BLaER1 (cell line): ENCODE measurements around the gene ITGB3BP.
"Not testable (repeated sequence)": the region's sequence is repeated elsewhere in the genome, so short reads cannot be mapped to it uniquely, and the experiment has no call there.

ENCODE experiments used
- H3K27ac ChIP-seq: shearing (Covaris generic); formaldehyde crosslinking; 2 replicates; pipeline ENCODE4 v1.8.1; 2022
- H3K27me3 ChIP-seq: shearing (Covaris generic); formaldehyde crosslinking; 2 replicates; pipeline ENCODE4 v1.8.1; 2022
- H3K36me3 ChIP-seq: shearing (Covaris generic); formaldehyde crosslinking; 2 replicates; pipeline ENCODE4 v1.8.1; 2022
- H3K4me1 ChIP-seq: shearing (Covaris generic); formaldehyde crosslinking; 2 replicates; pipeline ENCODE4 v1.8.1; 2022
- H3K4me2 ChIP-seq: shearing (Covaris generic); formaldehyde crosslinking; 2 replicates; pipeline ENCODE4 v1.8.1; 2022
- H3K4me3 ChIP-seq: shearing (Covaris generic); formaldehyde crosslinking; 2 replicates; pipeline ENCODE4 v1.8.1; 2022
- H3K9ac ChIP-seq: shearing (Covaris generic); formaldehyde crosslinking; 2 replicates; pipeline ENCODE4 v1.8.1; 2022
- H3K9me3 ChIP-seq: shearing (Covaris generic); formaldehyde crosslinking; 2 replicates; pipeline ENCODE4 v1.8.1; 2022
- H4K20me1 ChIP-seq: shearing (Covaris generic); formaldehyde crosslinking; 2 replicates; pipeline ENCODE4 v1.8.1; 2022
- Cebpa-rat ChIP-seq: shearing (Covaris generic); IDR thresholded peaks from 2 replicates; pipeline ENCODE4 v1.8.1; 2022

The ITGB3BP gene

GRCh38 chr1:63448731-63449246 is 74.2 kb downstream of the ITGB3BP start:
- Histone ChIP-seq H3K27me3 (no peaks in the 10 kb centered on the region), H3K9me3 (no peaks in the 10 kb centered on the region)
- TF ChIP-seq Cebpa-rat, result no peak

GRCh38 chr1:63442141-63442475 is 80.9 kb downstream of the ITGB3BP start:
- no peaks in the 10 kb centered on the region for H3K9me3 ChIP-seq
- H3K27ac ChIP-seq, result peak overlapping the region; percentile 78
- H4K20me1 ChIP-seq, result no peaks in the 10 kb centered on the region
- H3K27me3 ChIP-seq, result no peaks in the 10 kb centered on the region
- peak overlapping the region; percentile 56 for H3K4me2 ChIP-seq
- 0 out of 2 replicates have a peak, but pooled peaks cover under 1% of the 10 kb centered on the region for H3K36me3 ChIP-seq
- TF ChIP-seq Cebpa-rat, result no peak
- no peak overlapping the region for H3K4me3 ChIP-seq
- no peak overlapping the region for H3K9ac ChIP-seq
- peaks cover 33% of the 10 kb centered on the region for H3K4me1 ChIP-seq

More at GRCh38 chr1:63448731-63449246, 74.2 kb downstream of the ITGB3BP start:
- H3K4me3 ChIP-seq, result no peak overlapping the region
- no peaks in the 10 kb centered on the region; the same call in 1 of the 2 replicates for H3K36me3 ChIP-seq
- H3K27ac ChIP-seq, result no peak overlapping the region
- H3K4me1 ChIP-seq, result peaks cover 13% of the 10 kb centered on the region
- H3K4me2 ChIP-seq, result no peak overlapping the region
- H3K9ac ChIP-seq, result no peak overlapping the region
- no peaks in the 10 kb centered on the region for H4K20me1 ChIP-seq

GRCh38 chr1:63435161-63435560 is 87.9 kb downstream of the ITGB3BP start:
- TF ChIP-seq Cebpa-rat, result no peak
- Histone ChIP-seq H3K27me3 (no peaks in the 10 kb centered on the region), H3K27ac (no peak overlapping the region), H3K4me3 (no peak overlapping the region), H3K4me2 (no peak overlapping the region), H3K9me3 (peaks cover 13% of the 10 kb centered on the region), H3K4me1 (peaks cover 5% of the 10 kb centered on the region; the same call in 1 of the 2 replicates), H4K20me1 (no peaks in the 10 kb centered on the region), H3K9ac (no peak overlapping the region), H3K36me3 (peaks cover 31% of the 10 kb centered on the region)

GRCh38 chr1:63429281-63429680 is 93.7 kb downstream of the ITGB3BP start:
- Histone ChIP-seq H3K9ac (no peak overlapping the region), H3K4me1 (no peaks in the 10 kb centered on the region), H3K4me2 (no peak overlapping the region), H3K36me3 (peaks cover 26% of the 10 kb centered on the region), H4K20me1 (no peaks in the 10 kb centered on the region), H3K4me3 (no peak overlapping the region), H3K27ac (no peak overlapping the region), H3K9me3 (peaks cover 23% of the 10 kb centered on the region), H3K27me3 (no peaks in the 10 kb centered on the region)
- TF ChIP-seq Cebpa-rat, result no peak

GRCh38 chr1:63428815-63429214 is 94.2 kb downstream of the ITGB3BP start:
- Histone ChIP-seq H3K27ac (no peak overlapping the region), H3K4me3 (no peak overlapping the region), H3K4me2 (no peak overlapping the region), H3K36me3 (peaks cover 26% of the 10 kb centered on the region), H3K27me3 (no peaks in the 10 kb centered on the region), H3K4me1 (no peaks in the 10 kb centered on the region), H3K9me3 (peaks cover 23% of the 10 kb centered on the region), H3K9ac (no peak overlapping the region), H4K20me1 (no peaks in the 10 kb centered on the region)
- TF ChIP-seq Cebpa-rat, result no peak

- no peak for TF ChIP-seq Cebpa-rat
- Histone ChIP-seq H3K4me1 (no peaks in the 10 kb centered on the region), H3K27me3 (no peaks in the 10 kb centered on the region), H3K9ac (no peak overlapping the region), H3K9me3 (no peaks in the 10 kb centered on the region), H3K4me3 (no peak overlapping the region), H3K27ac (no peak overlapping the region), H3K36me3 (peaks cover 16% of the 10 kb centered on the region), H4K20me1 (no peaks in the 10 kb centered on the region), H3K4me2 (no peak overlapping the region)
These were observed 99.4 kb downstream of the ITGB3BP start for GRCh38 chr1:63423649-63424048.

GRCh38 chr1:63420746-63421145 is 102.3 kb downstream of the ITGB3BP start:
- not testable (repeated sequence) for H3K27ac ChIP-seq, H3K4me2 ChIP-seq, H4K20me1 ChIP-seq, H3K27me3 ChIP-seq, H3K4me3 ChIP-seq, H3K4me1 ChIP-seq, H3K9me3 ChIP-seq, H3K9ac ChIP-seq
- H3K36me3 ChIP-seq, result peaks cover 25% of the 10 kb centered on the region

GRCh38 chr1:63418101-63418500 is 104.9 kb downstream of the ITGB3BP start:
- Histone ChIP-seq H3K27me3 (no peaks in the 10 kb centered on the region), H3K9me3 (no peaks in the 10 kb centered on the region), H3K27ac (no peak overlapping the region), H4K20me1 (no peaks in the 10 kb centered on the region), H3K4me1 (no peaks in the 10 kb centered on the region), H3K4me3 (no peak overlapping the region), H3K4me2 (no peak overlapping the region), H3K9ac (no peak overlapping the region), H3K36me3 (peaks cover 44% of the 10 kb centered on the region)
- TF ChIP-seq Cebpa-rat, result no peak

- Histone ChIP-seq H3K9ac (no peak overlapping the region), H3K27me3 (no peaks in the 10 kb centered on the region), H3K4me2 (no peak overlapping the region), H3K9me3 (no peaks in the 10 kb centered on the region), H3K27ac (no peak overlapping the region), H3K4me3 (no peak overlapping the region), H3K36me3 (peaks cover 47% of the 10 kb centered on the region), H3K4me1 (no peaks in the 10 kb centered on the region), H4K20me1 (no peaks in the 10 kb centered on the region)
- TF ChIP-seq Cebpa-rat, result no peak
These were observed 108.2 kb downstream of the ITGB3BP start for GRCh38 chr1:63414691-63415365.

GRCh38 chr1:63413394-63413793 is 109.6 kb downstream of the ITGB3BP start:
- Histone ChIP-seq H3K9ac (no peak overlapping the region), H3K4me2 (no peak overlapping the region), H3K4me1 (no peaks in the 10 kb centered on the region), H3K27me3 (no peaks in the 10 kb centered on the region), H3K27ac (no peak overlapping the region), H4K20me1 (no peaks in the 10 kb centered on the region), H3K36me3 (peaks cover 48% of the 10 kb centered on the region), H3K9me3 (no peaks in the 10 kb centered on the region), H3K4me3 (no peak overlapping the region)
- no peak for TF ChIP-seq Cebpa-rat

GRCh38 chr1:63411066-63411465 is 112.0 kb downstream of the ITGB3BP start:
- Histone ChIP-seq H3K4me1 (no peaks in the 10 kb centered on the region), H3K9ac (no peak overlapping the region), H3K9me3 (no peaks in the 10 kb centered on the region), H3K4me3 (no peak overlapping the region), H3K27ac (no peak overlapping the region), H3K27me3 (no peaks in the 10 kb centered on the region), H3K4me2 (no peak overlapping the region), H4K20me1 (no peaks in the 10 kb centered on the region), H3K36me3 (peaks cover 44% of the 10 kb centered on the region)
- no peak for TF ChIP-seq Cebpa-rat
